Mesothelial cell of epicardium (in vitro differentiated cells): ENCODE data around the gene ENPP3. TPM values are rescaled to one million over a fixed set of nuclear protein-coding genes. Genes with fewer than 3 reads are reported as not detected.

Source experiments
- DNase-seq, 2 experiments: peaks; one replicate each; pipeline ENCODE4 v3.0.0; 2021; ENCODE audit warnings: low spot score in 2 of 2; ENCODE audit not compliant: unreplicated experiment in 2 of 2
- H3K27ac Mint-ChIP-seq: 2 replicates; pipeline ENCODE4 v1.8.0; 2021; ENCODE audit warnings: mixed read lengths
- H3K27me3 Mint-ChIP-seq: 2 replicates; pipeline ENCODE4 v1.8.0; 2021; ENCODE audit warnings: low read depth, mixed read lengths
- H3K36me3 Mint-ChIP-seq: 2 replicates; pipeline ENCODE4 v1.8.0; 2021; ENCODE audit warnings: mixed read lengths
- H3K4me1 Mint-ChIP-seq: 2 replicates; pipeline ENCODE4 v1.8.0; 2021; ENCODE audit warnings: mixed read lengths
- H3K4me3 Mint-ChIP-seq: 2 replicates; pipeline ENCODE4 v1.8.0; 2021; ENCODE audit warnings: mild to moderate bottlenecking, moderate library complexity, mixed read lengths
- H3K9me3 Mint-ChIP-seq: 2 replicates; pipeline ENCODE4 v1.8.0; 2021; ENCODE audit warnings: mixed read lengths
- total RNA-seq: library from RNA; stranded (reverse); gene quantifications from 3 replicates; pipeline ENCODE4 v1.2.1, GENCODE V29; 2021
- TF ChIP-seq, protein P1 (sequence below): fragments of 200-600 bp; sonication (generic); IDR thresholded peaks from one replicate; pipeline ENCODE4 v1.5.0; 2021; ENCODE audit warnings: antibody characterized with exemption; ENCODE audit not compliant: unreplicated experiment

ENPP3 gene
- total RNA-seq, 1 donor from 2014 or later, result 0.89 TPM

DNA sequence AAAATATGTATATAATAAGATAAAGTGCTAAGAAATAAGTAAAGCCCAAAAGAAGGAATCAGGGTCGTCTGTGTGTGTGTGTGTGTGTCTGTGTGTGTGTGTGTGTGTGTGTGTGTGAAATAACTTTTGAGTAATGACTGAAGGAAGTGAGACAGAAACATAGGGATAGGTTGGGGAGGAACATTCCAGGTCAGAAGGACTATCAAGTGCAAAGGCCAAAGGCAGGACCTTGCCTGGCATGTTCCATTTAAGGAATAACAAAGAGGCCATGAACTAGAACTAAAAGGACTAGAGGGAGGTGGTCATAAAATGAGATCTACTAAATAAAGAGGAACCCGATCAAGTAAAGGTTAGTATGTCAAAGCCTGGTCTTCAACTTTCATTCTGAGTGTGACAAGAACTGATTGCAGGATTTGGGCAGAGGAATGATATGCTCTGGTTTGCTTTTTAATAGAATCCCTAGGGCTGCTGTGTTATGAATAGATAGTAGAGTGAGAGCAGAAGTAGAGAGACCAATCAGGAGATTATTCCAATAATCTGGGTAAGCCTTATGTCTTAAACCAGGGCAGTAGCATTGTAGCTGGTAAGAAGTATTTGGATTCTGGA lies 6.9 kb downstream of the ENPP3 start:
- no peak for DNase-seq
- H3K4me3 Mint-ChIP-seq, result no peak overlapping the region
- H3K27ac Mint-ChIP-seq, result no peak overlapping the region
- H3K27me3 Mint-ChIP-seq, result no peaks in the 10 kb centered on the region
- H3K9me3 Mint-ChIP-seq, result no peaks in the 10 kb centered on the region
- TF ChIP-seq, protein P1, sequence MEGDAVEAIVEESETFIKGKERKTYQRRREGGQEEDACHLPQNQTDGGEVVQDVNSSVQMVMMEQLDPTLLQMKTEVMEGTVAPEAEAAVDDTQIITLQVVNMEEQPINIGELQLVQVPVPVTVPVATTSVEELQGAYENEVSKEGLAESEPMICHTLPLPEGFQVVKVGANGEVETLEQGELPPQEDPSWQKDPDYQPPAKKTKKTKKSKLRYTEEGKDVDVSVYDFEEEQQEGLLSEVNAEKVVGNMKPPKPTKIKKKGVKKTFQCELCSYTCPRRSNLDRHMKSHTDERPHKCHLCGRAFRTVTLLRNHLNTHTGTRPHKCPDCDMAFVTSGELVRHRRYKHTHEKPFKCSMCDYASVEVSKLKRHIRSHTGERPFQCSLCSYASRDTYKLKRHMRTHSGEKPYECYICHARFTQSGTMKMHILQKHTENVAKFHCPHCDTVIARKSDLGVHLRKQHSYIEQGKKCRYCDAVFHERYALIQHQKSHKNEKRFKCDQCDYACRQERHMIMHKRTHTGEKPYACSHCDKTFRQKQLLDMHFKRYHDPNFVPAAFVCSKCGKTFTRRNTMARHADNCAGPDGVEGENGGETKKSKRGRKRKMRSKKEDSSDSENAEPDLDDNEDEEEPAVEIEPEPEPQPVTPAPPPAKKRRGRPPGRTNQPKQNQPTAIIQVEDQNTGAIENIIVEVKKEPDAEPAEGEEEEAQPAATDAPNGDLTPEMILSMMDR, result no peak
- H3K36me3 Mint-ChIP-seq, result no peaks in the 10 kb centered on the region
- no peaks in the 10 kb centered on the region for H3K4me1 Mint-ChIP-seq

DNA sequence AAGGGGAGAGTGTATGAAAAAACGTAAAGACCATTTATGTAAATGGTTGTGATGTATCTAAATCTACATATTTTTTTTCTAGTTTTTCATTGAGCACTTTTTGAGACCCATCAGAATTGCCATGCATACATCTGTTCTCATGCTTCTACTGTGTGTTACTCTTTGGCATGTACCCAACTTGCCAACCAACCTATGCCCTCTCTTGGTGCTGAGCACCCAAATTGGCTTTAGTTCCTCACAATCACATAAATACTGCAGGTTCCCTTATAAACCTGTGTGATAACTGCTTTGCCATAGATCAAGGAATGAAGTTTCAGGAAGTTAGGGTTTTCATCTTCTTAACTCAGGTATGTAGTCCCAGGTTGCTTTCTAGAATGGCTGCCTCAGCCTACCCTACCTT lies 7.8 kb downstream of the ENPP3 start:
- Mint-ChIP-seq H3K9me3 (no peaks in the 10 kb centered on the region), H3K27ac (no peak overlapping the region), H3K36me3 (no peaks in the 10 kb centered on the region), H3K4me3 (no peak overlapping the region), H3K4me1 (no peaks in the 10 kb centered on the region), H3K27me3 (no peaks in the 10 kb centered on the region)
- DNase-seq, result no peak
- TF ChIP-seq, protein P1, result no peak

DNA sequence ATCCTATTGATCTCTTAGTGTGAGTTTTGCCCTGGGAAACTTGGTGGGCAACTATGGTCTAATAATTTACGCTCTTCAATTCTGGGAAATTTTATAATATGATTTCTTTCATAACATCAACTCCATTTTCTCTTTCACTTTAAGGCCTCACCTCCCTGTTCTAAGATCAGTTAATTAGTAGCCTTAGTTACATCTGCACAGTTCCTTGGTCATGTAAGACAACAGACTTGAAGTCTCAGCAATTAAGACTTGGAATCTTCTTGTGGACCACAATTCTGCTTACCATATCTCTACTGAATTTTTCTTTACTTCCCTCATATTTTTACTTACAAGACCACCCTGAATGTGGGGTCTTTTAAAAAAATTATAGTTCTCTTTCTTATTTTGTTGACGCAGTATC lies 8.7 kb downstream of the ENPP3 start:
- Mint-ChIP-seq H3K9me3 (no peaks in the 10 kb centered on the region), H3K27ac (no peak overlapping the region), H3K4me3 (no peak overlapping the region), H3K27me3 (no peaks in the 10 kb centered on the region), H3K4me1 (no peaks in the 10 kb centered on the region), H3K36me3 (no peaks in the 10 kb centered on the region)
- TF ChIP-seq, protein P1, result no peak
- no peak for DNase-seq

DNA sequence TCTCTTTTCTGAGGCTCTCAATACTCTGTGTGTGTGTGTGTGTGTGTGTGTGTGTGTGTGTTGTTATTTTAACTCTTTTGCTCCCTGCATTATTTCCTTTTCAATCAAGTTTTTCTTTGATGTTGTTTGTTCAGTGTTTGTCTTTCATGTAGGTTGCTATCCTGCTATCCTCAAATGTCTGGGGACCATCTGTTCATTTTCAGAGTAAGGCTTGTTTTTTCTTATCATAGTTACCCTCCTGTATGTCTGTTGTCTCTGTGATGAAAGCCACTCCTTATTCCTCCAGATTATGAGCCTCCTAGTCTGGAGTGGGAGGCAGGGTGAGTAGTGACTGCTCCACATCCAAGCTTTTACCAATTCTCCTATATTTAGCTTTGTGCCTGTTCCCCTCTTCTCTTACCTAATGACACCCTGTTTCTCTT lies 9.2 kb downstream of the ENPP3 start:
- no peaks in the 10 kb centered on the region for H3K4me1 Mint-ChIP-seq
- TF ChIP-seq, protein P1, result no peak
- H3K27me3 Mint-ChIP-seq, result no peaks in the 10 kb centered on the region
- no peak overlapping the region for H3K27ac Mint-ChIP-seq
- DNase-seq, result no peak
- H3K9me3 Mint-ChIP-seq, result no peaks in the 10 kb centered on the region
- no peak overlapping the region for H3K4me3 Mint-ChIP-seq
- H3K36me3 Mint-ChIP-seq, result no peaks in the 10 kb centered on the region

DNA sequence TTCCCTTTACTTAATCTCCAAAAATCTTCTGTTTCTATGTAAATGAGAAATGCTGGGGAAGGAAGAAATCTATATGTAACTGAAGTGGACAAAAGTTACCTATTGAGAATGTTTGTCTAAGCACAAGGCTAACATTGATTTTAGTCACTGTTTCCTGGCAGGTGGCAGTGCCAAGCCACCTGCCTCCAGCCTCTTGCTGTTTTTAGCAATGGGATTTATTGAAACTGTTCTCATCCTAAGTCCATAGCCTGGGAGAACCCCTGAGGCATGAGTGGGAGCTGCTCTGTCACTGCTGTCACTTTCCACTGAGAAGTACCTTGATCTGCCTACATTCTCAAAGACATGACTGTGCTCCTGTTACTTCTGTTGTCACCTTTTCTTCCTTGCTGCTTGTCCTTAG lies 14.7 kb downstream of the ENPP3 start:
- Mint-ChIP-seq H3K27ac (no peak overlapping the region), H3K9me3 (no peaks in the 10 kb centered on the region), H3K27me3 (peaks cover 3% of the 10 kb centered on the region), H3K36me3 (no peaks in the 10 kb centered on the region), H3K4me1 (no peaks in the 10 kb centered on the region), H3K4me3 (no peak overlapping the region)
- DNase-seq, result no peak
- TF ChIP-seq, protein P1, result no peak

DNA sequence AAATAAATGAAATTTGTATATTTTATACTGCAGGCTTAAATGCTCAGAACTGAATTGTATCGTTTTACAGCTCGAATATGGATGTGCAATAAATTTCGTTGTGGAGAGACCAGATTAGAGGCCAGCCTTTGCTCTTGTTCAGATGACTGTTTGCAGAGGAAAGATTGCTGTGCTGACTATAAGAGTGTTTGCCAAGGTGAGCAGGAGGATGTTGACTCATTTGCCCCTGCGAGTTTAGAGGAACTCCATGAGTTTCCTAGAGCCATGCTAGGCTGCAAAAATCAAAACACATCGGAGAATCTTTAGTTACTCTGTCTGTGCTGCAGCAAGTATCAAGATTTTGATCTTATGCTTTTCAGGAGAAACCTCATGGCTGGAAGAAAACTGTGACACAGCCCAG lies 15.4 kb downstream of the ENPP3 start:
- DNase-seq, result no peak
- H3K27me3 Mint-ChIP-seq, result peaks cover 3% of the 10 kb centered on the region
- H3K9me3 Mint-ChIP-seq, result no peaks in the 10 kb centered on the region
- TF ChIP-seq, protein P1, result no peak
- H3K27ac Mint-ChIP-seq, result no peak overlapping the region
- no peaks in the 10 kb centered on the region for H3K4me1 Mint-ChIP-seq
- H3K36me3 Mint-ChIP-seq, result no peaks in the 10 kb centered on the region
- H3K4me3 Mint-ChIP-seq, result no peak overlapping the region
